HG03039 (cell line): Measurements from ENCODE around the gene TAS2R46.
"Not testable (repeated sequence)": the region's sequence is repeated elsewhere in the genome, so short reads cannot be mapped to it uniquely, and the experiment has no call there.

Experiments
- ATAC-seq: cut with Tn5 transposase; IDR thresholded peaks from one replicate; pipeline ENCODE4 v1.9.1; 2021; ENCODE audit warnings: mild to moderate bottlenecking, moderate library complexity; ENCODE audit not compliant: unreplicated experiment

The TAS2R46 gene

GRCh38 chr12:11040162-11040561, 21.9 kb downstream of the TAS2R46 start:
- no peak for ATAC-seq

- ATAC-seq: no peak
Observed at GRCh38 chr12:11039171-11039570, 22.9 kb downstream of the TAS2R46 start.

GRCh38 chr12:11033959-11034358, 28.1 kb downstream of the TAS2R46 start:
- ATAC-seq: not testable (repeated sequence)

GRCh38 chr12:11031307-11031706, 30.8 kb downstream of the TAS2R46 start, which contains the start of gene TAS2R31:
TAS2R31 (minus strand) TSS chr12:11031407; CDS start chr12:11031335, 72 bp downstream.
- no peak for ATAC-seq

GRCh38 chr12:11026118-11026517, 36.0 kb downstream of the TAS2R46 start:
- ATAC-seq: no peak

GRCh38 chr12:11023387-11023786, 38.7 kb downstream of the TAS2R46 start:
- no peak for ATAC-seq

GRCh38 chr12:11022520-11022919, 39.6 kb downstream of the TAS2R46 start, which contains the start of gene TAS2R19:
TAS2R19 (minus strand) TSS chr12:11022620; CDS start chr12:11022571, 49 bp downstream.
- no peak for ATAC-seq

GRCh38 chr12:11016937-11017336, 45.2 kb downstream of the TAS2R46 start:
- ATAC-seq: no peak

GRCh38 chr12:11015775-11016430, 46.2 kb downstream of the TAS2R46 start:
- no peak for ATAC-seq

GRCh38 chr12:11014234-11014633, 47.9 kb downstream of the TAS2R46 start:
- ATAC-seq: no peak
